ENCODE data around the gene EEFSEC. TPM values are rescaled to one million over a fixed set of nuclear protein-coding genes. Genes with fewer than 3 reads are reported as not detected.

The EEFSEC gene
- total RNA-seq, 1 donor from 2014 or later, result 12.2 TPM

GRCh38 chr3:128144512-128145187 is 8.6 kb upstream of the EEFSEC start:
- peaks cover 2% of the 10 kb centered on the region for H3K36me3 Mint-ChIP-seq (ENCODE audit: low read depth)
- no peaks in the 10 kb centered on the region for H3K27me3 Mint-ChIP-seq (ENCODE audit: low read depth)
- no peak overlapping the region for H3K4me3 Mint-ChIP-seq (ENCODE audit: unreplicated experiment)
- peaks cover 9% of the 10 kb centered on the region for H3K4me1 Mint-ChIP-seq (ENCODE audit: low read depth)
- DNase-seq (ENCODE audit: low spot score), result no peak
- H3K27ac Mint-ChIP-seq (ENCODE audit: unreplicated experiment), result no peak overlapping the region
- H3K9me3 Mint-ChIP-seq (ENCODE audit: low read depth), result no peaks in the 10 kb centered on the region
- TF ChIP-seq CTCF (IDR thresholded peaks at IDR 0.05), result no peak

GRCh38 chr3:128145279-128145678 is 8.0 kb upstream of the EEFSEC start:
- DNase-seq (ENCODE audit: low spot score), result no peak
- TF ChIP-seq CTCF (IDR thresholded peaks at IDR 0.05), result no peak
- peaks cover 2% of the 10 kb centered on the region for H3K36me3 Mint-ChIP-seq (ENCODE audit: low read depth)
- no peak overlapping the region for H3K27ac Mint-ChIP-seq (ENCODE audit: unreplicated experiment)
- no peak overlapping the region for H3K4me3 Mint-ChIP-seq (ENCODE audit: unreplicated experiment)
- H3K4me1 Mint-ChIP-seq (ENCODE audit: low read depth), result peaks cover 9% of the 10 kb centered on the region
- no peaks in the 10 kb centered on the region for H3K9me3 Mint-ChIP-seq (ENCODE audit: low read depth)
- no peaks in the 10 kb centered on the region for H3K27me3 Mint-ChIP-seq (ENCODE audit: low read depth)

GRCh38 chr3:128146201-128146600 is 7.1 kb upstream of the EEFSEC start:
- Mint-ChIP-seq H3K4me1 (ENCODE audit: low read depth) (peaks cover 9% of the 10 kb centered on the region), H3K27ac (ENCODE audit: unreplicated experiment) (no peak overlapping the region), H3K9me3 (ENCODE audit: low read depth) (no peaks in the 10 kb centered on the region), H3K36me3 (ENCODE audit: low read depth) (peaks cover 2% of the 10 kb centered on the region), H3K4me3 (ENCODE audit: unreplicated experiment) (no peak overlapping the region), H3K27me3 (ENCODE audit: low read depth) (no peaks in the 10 kb centered on the region)
- TF ChIP-seq CTCF (IDR thresholded peaks at IDR 0.05), result no peak
- no peak for DNase-seq (ENCODE audit: low spot score)

GRCh38 chr3:128149650-128150049 is 3.6 kb upstream of the EEFSEC start:
- no peak for TF ChIP-seq CTCF (IDR thresholded peaks at IDR 0.05)
- Mint-ChIP-seq H3K4me3 (ENCODE audit: unreplicated experiment) (no peak overlapping the region), H3K27me3 (ENCODE audit: low read depth) (no peaks in the 10 kb centered on the region), H3K27ac (ENCODE audit: unreplicated experiment) (no peak overlapping the region), H3K36me3 (ENCODE audit: low read depth) (peaks cover 2% of the 10 kb centered on the region), H3K9me3 (ENCODE audit: low read depth) (peaks cover 4% of the 10 kb centered on the region), H3K4me1 (ENCODE audit: low read depth) (peaks cover 12% of the 10 kb centered on the region)
- no peak for DNase-seq (ENCODE audit: low spot score)

GRCh38 chr3:128151758-128152274 is 1.5 kb upstream of the EEFSEC start:
- H3K9me3 Mint-ChIP-seq (ENCODE audit: low read depth), result peaks cover 7% of the 10 kb centered on the region
- DNase-seq (ENCODE audit: low spot score), result no peak
- peaks cover 8% of the 10 kb centered on the region for H3K36me3 Mint-ChIP-seq (ENCODE audit: low read depth)
- H3K27ac Mint-ChIP-seq (ENCODE audit: unreplicated experiment), result no peak overlapping the region
- TF ChIP-seq CTCF (IDR thresholded peaks at IDR 0.05), result no peak
- H3K27me3 Mint-ChIP-seq (ENCODE audit: low read depth), result no peaks in the 10 kb centered on the region
- H3K4me3 Mint-ChIP-seq (ENCODE audit: unreplicated experiment), result no peak overlapping the region
- peaks cover 12% of the 10 kb centered on the region for H3K4me1 Mint-ChIP-seq (ENCODE audit: low read depth)

Data from chondrocyte (in vitro differentiated cells).